HepG2 (cell line): Measurements from ENCODE around the gene ATRIP. TPM values are rescaled to one million over a fixed set of nuclear protein-coding genes. Genes with fewer than 3 reads are reported as not detected.

ENCODE experiments used
- E2F1 ChIP-seq: sonication (generic); formaldehyde crosslinking; IDR thresholded peaks from 2 replicates; pipeline ENCODE4 v1.5.0; 2020; ENCODE audit warnings: missing genetic modification reagents
- GATA4 ChIP-seq: sonication (generic); IDR thresholded peaks from 2 replicates; pipeline ENCODE4 v1.6.1; 2016; ENCODE audit warnings: antibody characterized with exemption, low read depth, borderline replicate concordance
- HMGXB3 ChIP-seq: sonication (generic); formaldehyde crosslinking; IDR thresholded peaks from 2 replicates; pipeline ENCODE4 v1.4.0; 2020; ENCODE audit warnings: missing genetic modification reagents, borderline replicate concordance
- HNF4A ChIP-seq: sonication (generic); formaldehyde crosslinking; IDR thresholded peaks from 2 replicates; pipeline ENCODE4 v1.4.0; 2020; ENCODE audit warnings: missing genetic modification reagents
- POLR2AphosphoS5 ChIP-seq: IDR thresholded peaks from 2 replicates; pipeline ENCODE4 v1.6.1; 2012; ENCODE audit warnings: low read depth, low read length
- REST ChIP-seq, 2 experiments: IDR thresholded peaks; 2 replicates each; pipeline ENCODE4 v1.6.1; 2011 to 2012; ENCODE audit warnings: low read length in 2 of 2, borderline replicate concordance in 1 of 2, low read depth in 1 of 2, mild to moderate bottlenecking in 1 of 2, moderate library complexity in 1 of 2
- RFX1 ChIP-seq: fragments of 450-650 bp; IDR thresholded peaks from 2 replicates; pipeline ENCODE4 v1.6.1; 2017
- RORA ChIP-seq: sonication (generic); formaldehyde crosslinking; IDR thresholded peaks from 2 replicates; pipeline ENCODE4 v1.5.0; 2020; ENCODE audit warnings: mild to moderate bottlenecking, missing genetic modification reagents, moderate library complexity
- SRSF1 ChIP-seq: fragments of 200-400 bp; formaldehyde crosslinking; optimal IDR thresholded peaks from 2 replicates; pipeline ENCODE3; 2017; ENCODE audit warnings: mild to moderate bottlenecking, low read depth, low read length, moderate library complexity
- TFE3 ChIP-seq: IDR thresholded peaks from 2 replicates; pipeline ENCODE4 v1.6.1; 2016
- YEATS2 ChIP-seq: sonication (generic); formaldehyde crosslinking; IDR thresholded peaks from 2 replicates; pipeline ENCODE4 v1.4.0; 2020; ENCODE audit warnings: missing genetic modification reagents, borderline replicate concordance
- ZFP91 ChIP-seq: sonication (generic); formaldehyde crosslinking; IDR thresholded peaks from 2 replicates; pipeline ENCODE4 v1.9.0; 2022; ENCODE audit warnings: missing genetic modification reagents, mild to moderate bottlenecking, borderline replicate concordance
- ZNF510 ChIP-seq: sonication (generic); formaldehyde crosslinking; IDR thresholded peaks from 2 replicates; pipeline ENCODE4 v1.4.0; 2020; ENCODE audit warnings: low read depth, mild to moderate bottlenecking, missing genetic modification reagents
- ZNF577 ChIP-seq: sonication (generic); formaldehyde crosslinking; IDR thresholded peaks from 2 replicates; pipeline ENCODE4 v1.4.0; 2020; ENCODE audit warnings: mild to moderate bottlenecking, low read depth, missing genetic modification reagents, borderline replicate concordance
- polyA plus RNA-seq, 8 experiments: library from polyadenylated mRNA; depleted of rRNA in 3 of 8; stranded (reverse) in 7 of 8; unstranded in 1 of 8; fragments of >200 nt; fragmentation: Illumina TruSeq in 4 of 8; extraction: Trizol in 4 of 8; gene quantifications; 2 replicates each; pipeline versions ENCODE4 v1.2.1 to v1.2.3, GENCODE V29; 2011 to 2016; ENCODE audit warnings: low read depth in 4 of 8, missing spikeins in 1 of 8, mixed read lengths in 1 of 8; ENCODE audit not compliant: insufficient read depth in 1 of 8
- total RNA-seq, 5 experiments: library from RNA; depleted of rRNA; stranded (reverse); fragments of >200 nt; fragmentation: Illumina TruSeq; extraction: Trizol; gene quantifications; 2 replicates each; pipeline ENCODE4 v1.2.3, GENCODE V29; 2016; ENCODE audit warnings: low read depth in 1 of 5

Gene ATRIP
- total and polyA plus RNA-seq, 2 of the 13 experiments (the other 11 are each of a cell fraction or from before 2014, with no cell fraction given), result 5.1 to 12.5 TPM

GRCh38 chr3:48472923-48473616 lies 26.5 kb downstream of the ATRIP start (continued):
- peak; percentile 84 for TF ChIP-seq HMGXB3 (CRISPR knock-in tag)
- TF ChIP-seq SRSF1, result peak; percentile 61
- TF ChIP-seq TFE3 (CRISPR knock-in tag), result 0 out of 2 replicates have a peak, but pooled peaks have one; percentile 22
- no peak for TF ChIP-seq ZNF577 (CRISPR knock-in tag)
- peak; percentile 89 for TF ChIP-seq POLR2AphosphoS5
- TF ChIP-seq ZNF510, result no peak
- TF ChIP-seq HNF4A (CRISPR knock-in tag), result peak; percentile 96
- peak; percentile 52; the same call in 1 of the 2 replicates for TF ChIP-seq GATA4
- peak; percentile 99 for TF ChIP-seq ZFP91 (CRISPR knock-in tag)
- TF ChIP-seq YEATS2 (CRISPR knock-in tag), result peak; percentile 61; the same call in 1 of the 2 replicates
- no peak for TF ChIP-seq RORA (CRISPR knock-in tag)
- TF ChIP-seq RFX1, result no peak
- TF ChIP-seq E2F1 (CRISPR knock-in tag), result no peak
- peak in 1 of 2 experiments; percentile 51; a peak in 1 of 4 replicates for TF ChIP-seq REST (IDR thresholded peaks at IDR 0.05; ENCODE audit: borderline replicate concordance in 1 of 2, low read depth in 1 of 2, low read length in 2 of 2)
